Stimulated activated CD8-positive, alpha-beta memory T cell treated with anti-CD3 and anti-CD28 coated beads, Interleukin-4, amount 100 ng/mL, for 1 hour (primary cell): ENCODE results near the gene LRRTM4.

Experiments
- DNase-seq, 2 donors: peaks; one replicate each; pipeline ENCODE4 v3.0.0-alpha.2; 2020; ENCODE audit warnings: low read depth in 2 of 2, low spot score in 1 of 2

Gene LRRTM4

DNA sequence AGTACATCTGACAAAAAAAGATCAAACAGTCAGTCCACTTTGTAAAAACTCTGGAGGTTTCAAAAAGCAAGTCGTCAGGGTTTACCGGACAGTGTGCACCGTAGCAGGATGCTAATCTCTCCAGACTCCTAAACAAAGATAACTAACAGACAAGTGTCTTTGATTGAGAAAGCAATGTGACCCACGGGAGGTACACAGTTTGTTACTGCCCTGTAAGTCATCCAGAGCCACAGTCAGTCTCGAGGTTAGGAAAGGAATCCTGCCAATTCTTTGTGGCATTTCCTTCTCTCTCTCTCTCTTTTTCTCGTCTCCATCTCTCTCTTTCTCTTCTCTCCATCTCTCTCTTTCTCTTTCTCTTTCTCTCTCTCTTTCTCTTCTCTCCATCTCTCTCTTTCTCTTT lies 42.8 kb downstream of the LRRTM4 start:
- DNase-seq, result no peak

DNA sequence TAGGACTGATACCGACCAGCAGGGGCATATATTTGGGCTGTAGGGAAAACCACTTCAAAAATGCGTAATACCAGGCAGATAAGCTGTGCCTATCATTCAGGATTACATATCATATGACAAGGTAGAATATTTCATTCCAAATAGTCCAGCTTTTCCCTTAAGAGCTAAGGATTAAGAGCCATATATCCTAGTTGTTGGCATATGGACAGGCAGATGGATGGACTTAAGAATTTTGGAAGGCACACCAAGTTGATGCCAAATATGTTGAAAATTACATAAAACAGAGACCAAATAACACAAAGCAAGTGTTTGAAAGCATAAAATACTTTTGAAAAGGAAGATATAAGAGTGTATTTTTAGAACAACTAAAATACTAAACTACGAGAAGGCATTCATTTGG lies 52.1 kb downstream of the LRRTM4 start:
- DNase-seq, result no peak

DNA sequence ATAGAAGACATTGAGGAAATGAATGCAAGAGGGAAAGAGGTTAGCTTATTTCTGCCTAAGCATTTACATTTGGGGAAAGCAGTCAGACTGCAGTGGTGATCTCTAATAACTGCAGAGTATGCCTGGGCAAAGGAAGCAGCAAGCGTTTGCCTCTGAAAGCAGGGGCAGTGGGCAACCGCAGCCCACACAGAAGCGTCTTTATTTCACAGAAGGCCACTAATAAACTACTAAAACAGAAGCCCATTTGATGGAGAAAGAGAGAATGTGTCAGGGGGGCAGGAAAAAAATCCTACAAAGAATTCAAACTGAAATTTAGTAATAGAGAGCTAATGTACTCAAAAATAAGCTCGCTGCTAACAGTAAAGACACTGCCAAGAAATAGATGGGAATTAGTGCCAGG lies 53.1 kb downstream of the LRRTM4 start:
- DNase-seq, result no peak

DNA sequence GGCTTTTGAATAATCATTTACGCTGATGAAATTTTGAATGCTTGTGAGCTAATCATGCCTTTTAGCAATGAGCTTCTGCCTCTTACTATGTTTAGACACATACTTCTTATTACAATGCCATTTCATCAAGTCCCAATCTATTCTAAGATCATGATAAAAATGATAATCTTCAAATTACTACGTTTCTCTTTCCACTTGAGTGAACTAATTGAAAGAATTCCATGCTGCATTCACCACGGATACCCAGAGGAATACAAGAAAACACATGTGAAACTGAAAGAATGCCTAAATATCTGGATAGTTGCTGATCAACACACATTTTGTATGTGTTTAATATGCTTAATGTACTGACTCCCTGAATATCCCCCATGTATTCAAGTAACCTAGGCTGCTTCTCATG lies 62.3 kb downstream of the LRRTM4 start:
- DNase-seq, result no peak

DNA sequence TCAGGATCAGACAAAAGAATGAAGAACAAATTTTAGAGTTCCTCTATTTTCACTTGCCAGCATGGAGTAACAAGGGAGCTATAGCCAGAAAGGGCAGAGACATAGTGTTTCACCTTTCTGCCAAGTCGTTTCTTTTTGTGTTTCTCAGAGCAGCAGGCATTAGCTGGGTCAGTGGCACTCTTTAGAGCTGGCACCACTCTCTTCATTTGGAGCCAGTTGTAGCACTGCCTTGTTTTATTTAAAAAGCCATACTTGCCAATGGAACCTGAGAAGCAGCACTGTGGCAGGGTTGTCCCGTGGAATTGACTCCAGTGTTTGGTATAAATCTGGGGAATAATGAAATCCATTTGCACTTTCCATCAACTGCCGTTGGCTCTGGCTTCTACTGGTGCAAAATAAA lies 64.0 kb downstream of the LRRTM4 start:
- no peak for DNase-seq

DNA sequence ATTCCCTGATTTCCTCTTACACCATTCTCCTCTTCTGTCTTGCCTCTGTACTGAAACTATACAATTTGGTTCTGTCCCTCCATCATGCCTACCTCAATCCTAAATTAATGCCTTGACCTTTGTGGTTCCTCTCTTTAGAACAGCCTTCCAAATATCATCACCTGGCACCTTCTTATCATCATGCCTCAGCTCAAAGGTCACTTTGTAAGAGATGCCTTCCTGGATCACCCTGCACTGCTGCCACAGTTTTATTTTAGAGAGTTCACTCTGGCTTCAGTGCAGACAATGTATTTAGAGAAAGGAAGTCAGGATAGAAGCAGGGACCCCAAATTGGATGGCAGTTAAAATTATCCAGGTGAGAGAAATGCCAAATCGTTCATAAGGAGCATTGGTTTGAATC lies 64.5 kb downstream of the LRRTM4 start:
- DNase-seq, result no peak

DNA sequence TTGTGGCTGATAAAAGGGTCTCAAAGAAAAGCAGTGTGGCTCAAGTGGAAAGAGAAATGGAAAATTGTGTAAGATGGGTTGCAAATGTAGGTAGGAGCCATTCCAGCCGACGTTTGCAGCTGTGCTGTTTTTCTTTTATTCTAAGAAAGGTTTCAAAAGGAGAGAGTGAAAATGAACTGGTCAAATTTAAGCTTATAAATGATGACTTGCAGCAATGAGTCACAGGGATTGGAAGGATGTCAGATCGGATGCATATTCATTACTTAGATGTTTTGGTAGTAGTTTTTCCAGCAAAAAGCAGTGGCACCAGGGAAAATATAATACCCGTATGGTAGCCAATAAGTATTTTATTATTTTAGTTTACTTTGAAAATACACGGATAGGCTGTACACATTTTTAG lies 79.1 kb downstream of the LRRTM4 start:
- no peak for DNase-seq

DNA sequence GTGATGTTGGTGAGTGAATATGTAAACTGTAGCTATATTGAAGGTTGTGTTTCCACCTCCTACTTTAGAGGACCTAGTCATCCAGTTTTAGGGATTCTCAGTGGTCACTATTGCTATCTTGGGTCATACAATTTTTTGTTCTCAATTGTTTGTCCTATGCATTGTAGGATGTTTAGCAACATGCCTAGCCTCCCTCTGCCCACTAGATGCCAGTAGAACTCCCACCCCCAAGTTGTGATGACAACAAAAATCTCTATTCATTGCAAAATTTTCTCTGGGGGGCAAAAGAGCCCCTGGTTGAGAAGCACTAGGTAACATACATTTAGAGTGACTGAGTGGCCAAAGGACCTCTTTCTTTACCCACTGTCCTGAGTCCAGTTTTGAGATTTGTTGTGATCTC lies 87.3 kb downstream of the LRRTM4 start:
- DNase-seq, result no peak

DNA sequence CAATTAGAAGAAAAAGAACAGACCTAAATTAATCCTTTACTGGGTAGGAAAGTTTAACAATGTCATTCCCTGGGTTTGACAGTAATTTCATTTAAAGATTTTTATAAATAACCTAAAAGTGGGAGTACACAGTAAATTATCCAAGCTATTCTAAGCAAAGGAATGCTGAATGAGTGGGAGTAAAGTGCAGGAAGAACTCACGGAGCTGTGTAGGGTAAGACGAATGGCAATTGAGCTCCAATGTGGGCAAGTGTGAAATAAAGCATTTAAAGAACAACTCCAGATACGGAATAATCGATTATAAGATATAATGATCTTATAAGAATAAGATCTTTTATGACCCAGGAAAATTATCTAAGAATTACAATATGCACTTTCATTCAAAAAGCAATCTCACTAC lies 93.2 kb downstream of the LRRTM4 start:
- no peak for DNase-seq

DNA sequence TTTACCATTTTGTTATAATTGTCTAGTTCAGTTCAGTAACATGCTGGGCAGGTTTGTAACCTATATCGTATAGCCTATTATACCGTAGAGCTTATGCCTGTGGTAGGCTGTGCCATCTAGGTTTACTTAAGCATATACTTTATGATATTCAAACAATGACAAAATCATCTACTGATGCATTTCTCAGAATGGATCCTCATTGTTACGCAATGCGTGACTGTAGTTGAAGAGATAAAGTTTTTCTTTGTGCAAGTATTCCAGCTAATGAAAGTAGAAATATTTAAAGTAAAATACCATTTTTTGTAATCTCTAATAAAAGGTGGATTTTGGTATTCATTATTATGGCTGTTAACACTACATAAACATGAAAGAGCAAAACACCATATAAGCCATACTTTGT lies 100.2 kb downstream of the LRRTM4 start:
- no peak for DNase-seq

DNA sequence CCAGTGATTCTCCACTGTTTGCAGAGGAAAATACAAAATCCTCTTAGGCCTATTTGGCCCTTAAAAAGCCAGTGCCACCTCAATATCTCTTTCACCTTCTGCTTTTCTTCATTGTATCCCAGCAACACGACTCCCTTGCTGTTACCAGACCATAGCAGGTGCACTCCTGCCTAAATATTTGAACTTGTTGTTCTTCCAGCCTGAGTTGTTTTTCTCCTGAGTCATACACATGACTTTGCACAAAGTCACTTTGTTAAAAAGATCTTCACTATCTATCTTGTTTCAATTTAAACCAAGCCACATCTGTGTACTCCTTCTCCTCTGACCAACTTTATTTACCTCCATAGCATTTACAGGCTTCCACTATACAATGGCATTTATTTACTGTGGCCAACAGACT lies 103.6 kb downstream of the LRRTM4 start:
- DNase-seq, result no peak

DNA sequence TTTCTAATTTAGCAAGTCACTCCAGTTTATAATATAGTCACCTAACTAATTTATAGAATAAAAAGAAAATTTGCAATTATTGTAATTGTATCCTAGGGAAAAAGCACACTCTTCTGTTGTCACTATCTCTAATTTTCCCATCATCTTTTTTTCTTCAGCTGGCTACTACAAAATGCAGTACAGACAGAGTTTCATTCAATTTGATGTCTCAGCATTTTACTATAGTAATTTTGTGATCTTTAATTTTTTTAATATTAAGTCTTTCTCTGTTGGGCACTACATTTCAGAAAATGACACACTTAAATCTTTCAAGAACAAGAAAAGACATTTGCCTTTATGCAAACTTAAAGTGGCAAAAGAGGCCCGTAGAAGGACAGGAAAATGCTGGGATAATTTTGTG lies 118.0 kb downstream of the LRRTM4 start:
- DNase-seq, result no peak

DNA sequence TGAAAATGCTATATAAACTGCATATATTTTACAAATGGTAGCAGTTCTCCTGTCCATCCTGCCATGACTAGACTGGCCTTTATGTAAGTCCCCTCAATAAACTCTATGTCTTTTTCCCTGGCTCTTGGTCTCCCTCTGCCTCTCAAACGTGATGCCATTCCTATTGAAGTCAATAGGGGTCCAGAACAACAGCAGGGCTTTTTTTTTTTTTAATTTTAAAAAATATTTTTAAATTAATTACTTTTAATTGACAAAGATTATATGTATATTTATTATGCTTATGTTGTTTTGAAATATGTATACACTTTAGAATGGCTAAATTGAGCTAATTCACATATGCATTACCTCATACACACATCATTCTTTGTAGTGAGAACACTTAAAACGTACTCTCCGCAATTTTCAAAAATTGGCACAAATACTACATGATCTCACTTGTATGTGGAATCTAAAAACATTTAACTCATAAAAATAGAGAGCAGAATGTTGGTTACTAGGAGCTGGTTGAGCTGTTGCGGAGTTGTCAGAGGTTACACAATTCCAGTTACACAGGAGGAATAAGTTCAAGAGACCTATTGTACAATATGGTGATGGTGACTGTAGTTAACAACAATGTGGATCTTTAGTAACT lies 123.1 kb downstream of the LRRTM4 start:
- no peak for DNase-seq

DNA sequence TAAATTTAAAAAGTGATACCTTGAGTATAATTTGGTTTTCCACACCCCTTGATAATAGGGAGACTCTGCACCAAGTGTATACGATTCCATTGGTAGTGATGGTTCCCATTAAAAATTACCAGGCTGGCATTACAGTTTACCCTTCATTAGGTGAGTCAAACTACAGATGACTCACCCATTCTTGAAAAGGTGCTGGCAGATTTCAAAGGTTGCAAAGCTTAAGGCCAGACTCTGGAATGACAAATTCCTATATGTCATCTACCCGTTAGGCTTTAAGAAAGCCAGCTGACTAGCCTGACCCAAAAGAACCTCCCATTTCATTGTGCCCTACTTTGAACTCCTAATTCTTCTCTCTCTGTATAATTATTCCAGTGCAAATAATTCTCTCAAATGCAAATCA lies 124.4 kb downstream of the LRRTM4 start:
- DNase-seq, result no peak

DNA sequence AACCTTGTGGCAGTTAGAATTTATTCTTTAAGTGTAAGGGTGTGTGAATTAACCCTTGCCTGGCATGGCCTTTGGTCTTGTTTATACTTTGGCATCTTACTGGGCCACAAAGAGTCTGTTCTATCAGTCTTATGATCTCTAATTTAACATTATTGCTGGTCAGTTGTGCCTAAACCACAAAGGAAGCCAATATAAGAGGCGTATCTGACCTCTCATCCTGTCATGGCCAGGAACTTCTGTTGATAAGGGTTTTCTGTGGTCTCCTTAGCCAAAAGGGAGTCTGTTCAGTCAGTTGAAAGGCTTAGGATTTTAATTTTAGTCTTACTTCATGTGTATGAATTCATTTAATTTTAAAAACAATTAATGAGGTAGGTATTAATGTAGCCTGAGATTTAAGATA lies 127.2 kb downstream of the LRRTM4 start:
- DNase-seq, result no peak

DNA sequence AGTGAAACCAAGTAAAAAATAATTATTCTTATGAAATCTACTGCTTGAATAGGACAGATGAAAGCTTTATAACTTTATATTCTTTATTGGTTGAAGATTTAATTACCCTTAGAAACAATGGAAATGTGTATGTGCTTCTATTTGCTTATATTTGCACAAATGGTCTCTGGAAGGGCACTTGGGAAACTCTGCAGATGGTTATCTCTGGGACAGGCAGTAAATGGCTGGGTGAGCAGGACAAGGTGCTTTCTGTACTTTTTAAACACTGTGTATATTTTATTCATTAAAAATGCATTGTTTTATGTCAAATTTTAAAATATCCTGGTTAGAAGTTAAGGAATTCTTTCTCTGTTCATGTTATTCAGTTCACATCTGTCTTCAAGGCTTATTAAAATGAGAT lies 131.1 kb downstream of the LRRTM4 start:
- no peak for DNase-seq

DNA sequence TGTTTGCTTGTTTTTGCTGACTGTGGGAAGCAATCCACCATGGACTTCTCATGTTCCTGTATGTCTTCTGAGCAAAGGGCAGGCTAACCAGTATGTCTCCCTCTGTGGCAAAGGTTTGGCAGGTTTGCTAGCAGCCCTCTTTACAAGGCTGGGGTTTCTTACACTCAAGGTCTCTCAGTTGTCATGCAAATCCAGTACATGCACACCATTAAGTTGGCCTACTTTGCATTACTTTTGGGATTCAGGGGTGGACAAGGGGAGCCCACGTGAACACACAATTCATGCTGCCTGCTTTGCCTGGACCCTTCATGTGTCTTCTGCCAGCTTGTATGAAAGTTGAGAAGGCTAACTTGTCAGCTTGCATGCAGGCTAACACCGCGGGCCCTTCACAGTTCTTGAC lies 134.9 kb downstream of the LRRTM4 start:
- DNase-seq, result no peak

DNA sequence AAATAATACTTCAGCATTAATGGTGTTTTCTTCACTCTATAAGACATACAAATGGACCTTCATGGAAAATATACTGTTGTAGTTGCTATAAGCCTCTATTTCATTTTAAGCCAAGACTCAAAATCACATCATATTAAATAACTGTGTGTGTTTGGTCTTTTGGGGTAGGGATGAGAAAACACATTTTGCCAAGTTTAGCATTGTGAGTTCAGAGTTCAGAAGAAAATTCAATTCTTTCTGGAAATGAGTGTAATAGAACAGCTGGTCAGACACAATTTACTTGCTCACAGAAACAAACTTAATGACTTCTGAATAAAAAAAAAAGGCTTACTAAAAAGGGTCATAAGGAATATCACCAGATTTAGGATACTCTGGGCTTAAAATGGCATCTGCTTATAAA lies 149.5 kb downstream of the LRRTM4 start:
- DNase-seq, result no peak

DNA sequence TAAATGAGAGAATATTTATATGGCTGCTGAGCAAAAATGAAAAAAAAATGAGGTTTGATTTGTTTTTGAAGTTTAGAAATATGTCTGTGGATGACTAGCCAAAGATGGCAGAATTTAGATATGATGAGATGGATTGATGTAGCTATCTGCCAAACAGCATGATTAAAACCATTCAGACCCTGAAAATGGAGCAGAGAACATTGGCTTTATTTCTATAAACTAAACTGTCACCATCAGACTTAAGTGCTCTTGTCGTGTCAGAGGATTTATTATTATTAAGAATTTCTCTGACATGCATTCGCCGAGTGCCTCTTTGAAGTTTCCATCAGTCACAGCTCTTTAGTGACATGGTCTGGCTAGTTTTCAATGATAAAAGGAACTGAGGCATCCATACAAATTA lies 151.7 kb downstream of the LRRTM4 start:
- no peak for DNase-seq

DNA sequence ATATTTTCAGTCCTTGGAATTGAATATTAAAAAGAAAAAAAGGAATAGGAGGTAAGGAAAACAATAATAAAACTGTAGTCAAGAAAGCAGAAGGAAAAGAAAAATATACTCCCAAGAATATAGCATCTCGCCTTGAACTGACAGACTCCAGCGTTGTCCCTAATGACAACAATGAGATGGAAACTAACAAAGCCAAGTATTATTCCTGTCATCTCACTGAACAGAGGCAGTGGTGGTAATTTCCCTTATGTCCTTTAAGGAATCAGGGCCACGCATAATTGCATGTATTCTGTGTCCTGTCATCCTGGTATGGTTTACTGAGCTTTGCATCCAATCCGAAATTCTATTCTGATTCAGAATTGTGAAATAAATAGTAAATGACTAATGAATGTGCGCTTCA lies 158.9 kb downstream of the LRRTM4 start:
- no peak for DNase-seq

DNA sequence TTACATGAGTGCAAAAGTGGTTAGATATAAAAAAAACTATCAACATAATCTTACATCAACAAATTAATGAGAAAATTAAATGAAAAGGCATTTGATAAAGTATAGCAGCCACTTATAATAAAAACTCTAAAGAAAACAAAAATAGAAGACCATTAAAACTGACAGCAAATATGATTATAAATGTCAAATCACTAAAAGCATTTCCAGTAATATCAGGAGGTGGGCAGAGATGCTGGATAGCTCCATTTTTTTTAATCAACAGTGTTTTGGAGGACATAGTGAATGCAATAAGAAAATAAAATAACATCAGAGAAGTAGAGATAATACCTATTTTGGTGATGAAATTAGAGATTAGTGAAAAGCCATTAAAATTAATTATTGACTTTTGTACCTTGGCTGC lies 173.4 kb downstream of the LRRTM4 start:
- no peak for DNase-seq

DNA sequence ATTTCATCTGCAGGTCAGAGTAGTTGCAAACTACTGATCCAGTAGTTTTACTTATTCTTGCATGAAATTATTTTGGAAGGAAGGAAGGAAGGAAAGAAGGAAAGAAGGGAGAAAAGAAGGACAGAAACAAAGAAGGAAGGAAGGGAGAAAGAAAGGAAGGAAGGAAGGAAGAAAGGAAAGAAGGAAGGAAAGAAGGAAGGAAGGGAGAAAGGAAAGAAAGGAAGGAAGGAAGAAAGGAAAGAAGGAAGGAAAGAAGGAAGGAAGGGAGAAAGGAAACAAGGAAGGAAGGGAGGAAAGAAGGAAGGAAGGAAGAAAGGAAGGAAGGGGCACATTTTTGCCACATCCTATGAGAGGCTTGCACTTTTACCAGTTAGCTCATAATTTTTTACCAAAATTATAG lies 186.2 kb downstream of the LRRTM4 start:
- DNase-seq, result no peak

DNA sequence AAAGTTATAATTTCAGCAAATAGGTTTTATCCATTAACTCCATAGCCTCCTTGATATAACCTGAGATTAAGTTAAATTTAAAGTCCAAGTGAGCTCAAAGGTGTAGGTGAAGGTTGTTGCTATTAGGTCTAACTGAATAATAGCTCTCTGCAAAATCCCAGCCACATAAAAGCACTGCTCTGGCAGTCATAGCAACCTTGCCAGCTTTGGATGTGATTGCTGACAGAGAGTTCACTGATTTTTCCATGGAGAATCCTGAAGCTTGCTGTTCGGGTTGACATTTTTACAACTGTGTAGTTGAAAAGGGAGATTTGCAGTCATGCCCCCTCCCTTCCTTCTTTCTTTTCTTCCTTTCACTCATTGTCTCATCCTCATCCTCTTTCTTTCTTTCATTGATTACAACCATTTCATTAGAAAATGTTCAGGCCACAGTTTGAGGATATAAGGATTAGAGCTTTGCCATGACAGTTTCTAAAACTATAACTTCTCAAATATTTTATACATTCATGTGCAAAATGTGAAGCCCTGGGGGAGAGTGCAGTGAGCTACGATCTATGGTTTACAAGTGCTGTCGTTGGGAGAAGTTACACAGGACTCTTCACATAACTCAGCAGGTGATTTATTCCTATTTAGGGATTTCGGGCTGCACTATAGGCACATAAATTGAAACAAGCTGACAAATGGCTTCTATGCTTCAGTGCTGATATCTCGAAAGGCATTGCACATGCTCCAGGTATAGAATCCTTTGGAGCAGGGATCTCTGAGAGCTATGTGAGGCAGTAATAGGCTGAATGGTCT lies 193.8 kb downstream of the LRRTM4 start:
- no peak for DNase-seq
